RWPE1 (cell line): ENCODE data around the gene PPP4R2.

Source experiments
- CTCF ChIA-PET: fragments of 350-600 bp; sonication (Branson Sonifier 250); formaldehyde crosslinking; extraction: SDS; loops from one replicate; lab custom pipeline; 2021; lab: Yijun Ruan, JAX
- POLR2A ChIA-PET: fragments of 400-600 bp; formaldehyde crosslinking; extraction: SDS; loops from one replicate; lab custom pipeline; 2020; ENCODE audit warnings: antibody characterized with exemption; ENCODE audit not compliant: low non-redundant PET; lab: Yijun Ruan, JAX
- DNase-seq: peaks from one replicate; pipeline ENCODE4 v3.0.0; 2012; ENCODE audit warnings: low spot score
- H3K27ac ChIP-seq: fragments of 450-650 bp; 2 replicates; pipeline ENCODE4 v1.5.1; 2017
- TF ChIP-seq, protein P1 (sequence below): fragments of 450-650 bp; conservative IDR thresholded peaks from 2 replicates; pipeline ENCODE4 v1.5.1; 2017; ENCODE audit warnings: low read depth, mild to moderate bottlenecking

The PPP4R2 gene

GRCh38 chr3:73101881-73102280, 105.3 kb downstream of the PPP4R2 start:
- no peak overlapping the region for H3K27ac ChIP-seq
- CTCF ChIA-PET = interaction anchor here (0.6 to 1.1 kb wide), 4 partner anchors 181 to 400 kb away, joined by 3 to 4 read pairs (median 3); no protein-coding TSS in a partner anchor
- DNase-seq = no peak
- TF ChIP-seq, protein P1, sequence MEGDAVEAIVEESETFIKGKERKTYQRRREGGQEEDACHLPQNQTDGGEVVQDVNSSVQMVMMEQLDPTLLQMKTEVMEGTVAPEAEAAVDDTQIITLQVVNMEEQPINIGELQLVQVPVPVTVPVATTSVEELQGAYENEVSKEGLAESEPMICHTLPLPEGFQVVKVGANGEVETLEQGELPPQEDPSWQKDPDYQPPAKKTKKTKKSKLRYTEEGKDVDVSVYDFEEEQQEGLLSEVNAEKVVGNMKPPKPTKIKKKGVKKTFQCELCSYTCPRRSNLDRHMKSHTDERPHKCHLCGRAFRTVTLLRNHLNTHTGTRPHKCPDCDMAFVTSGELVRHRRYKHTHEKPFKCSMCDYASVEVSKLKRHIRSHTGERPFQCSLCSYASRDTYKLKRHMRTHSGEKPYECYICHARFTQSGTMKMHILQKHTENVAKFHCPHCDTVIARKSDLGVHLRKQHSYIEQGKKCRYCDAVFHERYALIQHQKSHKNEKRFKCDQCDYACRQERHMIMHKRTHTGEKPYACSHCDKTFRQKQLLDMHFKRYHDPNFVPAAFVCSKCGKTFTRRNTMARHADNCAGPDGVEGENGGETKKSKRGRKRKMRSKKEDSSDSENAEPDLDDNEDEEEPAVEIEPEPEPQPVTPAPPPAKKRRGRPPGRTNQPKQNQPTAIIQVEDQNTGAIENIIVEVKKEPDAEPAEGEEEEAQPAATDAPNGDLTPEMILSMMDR = no peak
- POLR2A ChIA-PET = no interaction called here

- TF ChIP-seq, protein P1 = no peak
- POLR2A ChIA-PET = no interaction called here
- no peak overlapping the region for H3K27ac ChIP-seq
- CTCF ChIA-PET = no interaction called here
- DNase-seq = no peak
These were observed 110.6 kb downstream of the PPP4R2 start for GRCh38 chr3:73107215-73107614.

GRCh38 chr3:73107676-73108187, 111.1 kb downstream of the PPP4R2 start:
- ChIA-PET POLR2A (no interaction called here), CTCF (no interaction called here)
- TF ChIP-seq, protein P1 = no peak
- no peak overlapping the region for H3K27ac ChIP-seq
- no peak for DNase-seq

DNA sequence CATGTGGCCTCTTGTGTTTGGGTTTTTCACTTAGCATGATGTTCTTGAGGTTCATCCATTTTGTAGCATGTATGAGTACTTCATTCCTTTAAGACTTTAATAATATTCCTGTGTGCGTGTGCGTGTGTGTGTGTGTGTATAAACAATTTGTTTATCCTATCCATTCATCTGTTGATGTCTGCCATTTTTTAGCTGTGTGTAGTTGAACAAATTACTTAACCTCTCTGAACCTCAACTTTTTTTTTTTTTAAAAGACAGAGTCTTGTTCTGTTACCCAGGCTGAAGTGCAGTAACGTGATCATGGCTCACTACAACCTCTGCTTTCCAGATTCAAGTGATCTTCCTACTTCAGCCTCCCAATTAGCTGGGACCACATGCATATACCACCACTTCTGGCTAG, 112.1 kb downstream of the PPP4R2 start:
- ChIA-PET CTCF (interaction anchor here (0.6 kb wide), 1 partner anchor 16 kb away, joined by 3 read pairs; no protein-coding TSS in a partner anchor), POLR2A (no interaction called here)
- TF ChIP-seq, protein P1 = no peak
- no peak overlapping the region for H3K27ac ChIP-seq
- DNase-seq = no peak

- CTCF ChIA-PET = interaction anchor here (1.0 kb wide), 1 partner anchor 73 kb away, joined by 3 read pairs; no protein-coding TSS in a partner anchor
- DNase-seq = no peak
- H3K27ac ChIP-seq = no peak overlapping the region
- TF ChIP-seq, protein P1 = no peak
- POLR2A ChIA-PET = no interaction called here
These were observed 113.9 kb downstream of the PPP4R2 start for GRCh38 chr3:73110530-73110929.

GRCh38 chr3:73114711-73115110, 118.1 kb downstream of the PPP4R2 start:
- no peak overlapping the region for H3K27ac ChIP-seq
- ChIA-PET POLR2A (no interaction called here), CTCF (no interaction called here)
- TF ChIP-seq, protein P1 = no peak
- DNase-seq = no peak
